ENCODE measurements around the gene NT5DC2. TPM values are rescaled to one million over a fixed set of nuclear protein-coding genes. Genes with fewer than 3 reads are reported as not detected.

Gene NT5DC2
- total RNA-seq, 1 experiment from 2014 or later: 215 TPM

DNA sequence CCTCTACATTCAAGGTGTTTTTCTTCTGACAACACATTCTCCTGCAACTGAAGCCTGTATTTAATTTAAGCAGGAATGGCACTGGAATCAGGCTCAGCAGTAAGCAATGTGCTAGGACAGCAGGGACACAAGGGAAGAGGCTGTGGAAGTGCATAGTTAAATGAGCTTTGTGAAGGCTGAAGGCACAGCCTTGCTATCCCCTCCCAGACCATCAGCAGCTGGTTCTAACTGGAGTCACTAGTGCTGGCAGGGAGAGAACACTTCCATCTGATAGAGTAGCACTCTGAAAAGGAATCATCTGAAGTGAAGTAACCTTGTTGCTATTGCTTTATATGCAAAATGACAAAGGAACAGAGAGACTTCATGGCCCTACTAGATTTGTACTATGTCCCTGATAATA lies 17.5 kb upstream of the NT5DC2 start:
- H3K36me3 ChIP-seq (ENCODE audit: low read depth): no peaks in the 10 kb centered on the region
- no peaks in the 10 kb centered on the region for H3K9me2 ChIP-seq (ENCODE audit: insufficient read depth)
- no TSS peak for BruUV-seq (replicated peaks)
- TF ChIP-seq EZH2 (IDR thresholded peaks at IDR 0.05; ENCODE audit: low read depth): no peak
- TF ChIP-seq, protein P1, sequence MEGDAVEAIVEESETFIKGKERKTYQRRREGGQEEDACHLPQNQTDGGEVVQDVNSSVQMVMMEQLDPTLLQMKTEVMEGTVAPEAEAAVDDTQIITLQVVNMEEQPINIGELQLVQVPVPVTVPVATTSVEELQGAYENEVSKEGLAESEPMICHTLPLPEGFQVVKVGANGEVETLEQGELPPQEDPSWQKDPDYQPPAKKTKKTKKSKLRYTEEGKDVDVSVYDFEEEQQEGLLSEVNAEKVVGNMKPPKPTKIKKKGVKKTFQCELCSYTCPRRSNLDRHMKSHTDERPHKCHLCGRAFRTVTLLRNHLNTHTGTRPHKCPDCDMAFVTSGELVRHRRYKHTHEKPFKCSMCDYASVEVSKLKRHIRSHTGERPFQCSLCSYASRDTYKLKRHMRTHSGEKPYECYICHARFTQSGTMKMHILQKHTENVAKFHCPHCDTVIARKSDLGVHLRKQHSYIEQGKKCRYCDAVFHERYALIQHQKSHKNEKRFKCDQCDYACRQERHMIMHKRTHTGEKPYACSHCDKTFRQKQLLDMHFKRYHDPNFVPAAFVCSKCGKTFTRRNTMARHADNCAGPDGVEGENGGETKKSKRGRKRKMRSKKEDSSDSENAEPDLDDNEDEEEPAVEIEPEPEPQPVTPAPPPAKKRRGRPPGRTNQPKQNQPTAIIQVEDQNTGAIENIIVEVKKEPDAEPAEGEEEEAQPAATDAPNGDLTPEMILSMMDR (conservative IDR thresholded peaks at IDR 0.05): no peak
- H3K4me3 ChIP-seq: no peak overlapping the region
- peaks cover 12% of the 10 kb centered on the region for H3F3A ChIP-seq (ENCODE audit: insufficient read depth, low read depth)
- ChIA-PET CTCF (interaction anchor here (0.5 kb wide), 1 partner anchor 11 kb away, joined by 5 read pairs; no protein-coding TSS in a partner anchor), POLR2A (ENCODE audit: unreplicated experiment) (no interaction called here)
- H3K4me1 ChIP-seq (replicated peaks; ENCODE audit: insufficient read depth): no peaks in the 10 kb centered on the region
- no peak overlapping the region for H2AFZ ChIP-seq
- no peak overlapping the region for H3K4me2 ChIP-seq
- H3K9me3 ChIP-seq (ENCODE audit: insufficient read depth, low read depth): no peaks in the 10 kb centered on the region
- H3K79me2 ChIP-seq (ENCODE audit: low read depth): no peaks in the 10 kb centered on the region
- no peaks in the 10 kb centered on the region for H3K27me3 ChIP-seq (ENCODE audit: insufficient read depth, low read depth)
- H4K20me1 ChIP-seq (ENCODE audit: insufficient read depth): no peaks in the 10 kb centered on the region
- DNase-seq: no peak
- intact Hi-C loops (cut with micrococcal nuclease; ENCODE audit: unreplicated experiment): no loop called here
- H3K27ac ChIP-seq: no peak overlapping the region

DNA sequence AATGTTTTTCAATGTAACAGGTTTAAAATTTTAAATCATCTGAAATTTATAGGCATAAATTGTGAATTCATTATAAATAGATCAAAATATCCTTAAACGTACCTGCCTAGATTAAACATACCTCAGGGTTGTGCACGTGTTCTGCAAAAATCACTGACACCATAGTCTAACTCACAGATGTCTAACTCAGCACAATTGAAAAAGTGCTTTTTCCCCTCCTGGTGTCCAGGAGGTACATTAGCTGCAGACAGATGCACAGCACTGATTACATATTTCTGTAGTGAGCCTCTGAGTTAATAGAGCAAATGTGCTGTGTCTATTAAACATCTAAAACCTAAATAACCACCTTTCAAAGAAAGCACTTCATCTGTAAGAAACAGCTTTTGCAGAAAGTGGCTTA lies 13.5 kb upstream of the NT5DC2 start:
- Histone ChIP-seq H3K4me3 (no peak overlapping the region), H3K4me2 (no peak overlapping the region), H3K36me3 (ENCODE audit: low read depth) (no peaks in the 10 kb centered on the region), H3K9me3 (ENCODE audit: insufficient read depth, low read depth) (no peaks in the 10 kb centered on the region), H3F3A (ENCODE audit: insufficient read depth, low read depth) (peaks cover 12% of the 10 kb centered on the region), H2AFZ (no peak overlapping the region), H3K27me3 (ENCODE audit: insufficient read depth, low read depth) (no peaks in the 10 kb centered on the region), H3K27ac (no peak overlapping the region), H3K9me2 (ENCODE audit: insufficient read depth) (no peaks in the 10 kb centered on the region), H4K20me1 (ENCODE audit: insufficient read depth) (no peaks in the 10 kb centered on the region), H3K4me1 (replicated peaks; ENCODE audit: insufficient read depth) (no peaks in the 10 kb centered on the region), H3K79me2 (ENCODE audit: low read depth) (no peaks in the 10 kb centered on the region)
- TF ChIP-seq, protein P1 (conservative IDR thresholded peaks at IDR 0.05): no peak
- TF ChIP-seq EZH2 (IDR thresholded peaks at IDR 0.05; ENCODE audit: low read depth): no peak
- no peak for DNase-seq
- no TSS peak for BruUV-seq (replicated peaks)
- ChIA-PET POLR2A (ENCODE audit: unreplicated experiment) (no interaction called here), CTCF (no interaction called here)
- intact Hi-C loops (cut with micrococcal nuclease; ENCODE audit: unreplicated experiment): no loop called here

GRCh38 chr3:52546111-52546901 lies 12.6 kb upstream of the NT5DC2 start:
- no TSS peak for BruUV-seq (replicated peaks)
- Histone ChIP-seq H3K4me2 (no peak overlapping the region), H3K4me1 (replicated peaks; ENCODE audit: insufficient read depth) (no peaks in the 10 kb centered on the region), H4K20me1 (ENCODE audit: insufficient read depth) (no peaks in the 10 kb centered on the region), H3K9me3 (ENCODE audit: insufficient read depth, low read depth) (no peaks in the 10 kb centered on the region), H3K79me2 (ENCODE audit: low read depth) (no peaks in the 10 kb centered on the region), H2AFZ (no peak overlapping the region), H3K36me3 (ENCODE audit: low read depth) (no peaks in the 10 kb centered on the region), H3K4me3 (no peak overlapping the region), H3K27ac (no peak overlapping the region), H3K27me3 (ENCODE audit: insufficient read depth, low read depth) (no peaks in the 10 kb centered on the region), H3K9me2 (ENCODE audit: insufficient read depth) (no peaks in the 10 kb centered on the region), H3F3A (ENCODE audit: insufficient read depth, low read depth) (peaks cover 12% of the 10 kb centered on the region)
- intact Hi-C loops (cut with micrococcal nuclease; ENCODE audit: unreplicated experiment): no loop called here
- ChIA-PET CTCF (no interaction called here), POLR2A (ENCODE audit: unreplicated experiment) (no interaction called here)
- no peak for DNase-seq
- TF ChIP-seq EZH2 (IDR thresholded peaks at IDR 0.05; ENCODE audit: low read depth): no peak
- TF ChIP-seq, protein P1 (conservative IDR thresholded peaks at IDR 0.05): no peak

All from PC-9 (cell line).